Upper lobe of left lung (tissue), 6 donors: Measurements from ENCODE around the gene AGBL1. TPM values are rescaled to one million over a fixed set of nuclear protein-coding genes. Genes with fewer than 3 reads are reported as not detected.

ENCODE experiments used
- ATAC-seq, 2 donors: fragments of 200-7000 bp; cut with Tn5 transposase; one replicate each; pipeline ENCODE4 v1.9.1; 2022; ENCODE audit warnings: mild to moderate bottlenecking in 2 of 2, moderate library complexity in 2 of 2; ENCODE audit not compliant: low FRiP score in 2 of 2
- DNase-seq, 2 donors: peaks; one replicate each; pipeline ENCODE4 v3.0.0-alpha.2; 2019 to 2020
- H3K27ac ChIP-seq, 4 donors: fragments of 200-600 bp; sonication (generic); one replicate each; pipeline ENCODE4 v1.5.1; 2016 to 2019
- H3K27me3 ChIP-seq, 4 donors: fragments of 200-600 bp; sonication (generic); one replicate each; pipeline ENCODE4 v1.5.1; 2017 to 2019
- H3K36me3 ChIP-seq, 4 donors: fragments of 200-600 bp; sonication (generic); one replicate each; pipeline ENCODE4 v1.5.1; 2016 to 2019
- H3K4me1 ChIP-seq, 4 donors: fragments of 200-600 bp; sonication (generic); one replicate each; pipeline ENCODE4 v1.5.1; 2018 to 2019
- H3K4me3 ChIP-seq, 4 donors: fragments of 200-600 bp; sonication (generic); one replicate each; pipeline ENCODE4 v1.5.1; 2017 to 2019; ENCODE audit warnings: mild to moderate bottlenecking in 2 of 4, moderate library complexity in 1 of 4
- H3K9me3 ChIP-seq, 4 donors: fragments of 200-600 bp; sonication (generic); one replicate each; pipeline ENCODE4 v1.5.1; 2018 to 2019
- CTCF ChIP-seq, 6 experiments: fragments of 450-650 bp in 4 of 6; fragments of 200-600 bp in 2 of 6; sonication (generic) in 2 of 6; IDR thresholded peaks; one replicate each; pipeline ENCODE4 v1.5.1; 2016 to 2019; ENCODE audit warnings: antibody characterized with exemption in 6 of 6
- EP300 ChIP-seq, 4 donors: sonication (generic); formaldehyde crosslinking; IDR thresholded peaks; one replicate each; pipeline ENCODE4 v1.5.1; 2017; ENCODE audit warnings: antibody characterized with exemption in 4 of 4, control low read depth in 2 of 4
- POLR2A ChIP-seq, 4 donors: fragments of 450-650 bp; IDR thresholded peaks; one replicate each; pipeline ENCODE4 v1.5.1; 2016 to 2017; ENCODE audit warnings: antibody characterized with exemption in 4 of 4, mild to moderate bottlenecking in 2 of 4
- POLR2AphosphoS5 ChIP-seq, 2 donors: sonication (generic); formaldehyde crosslinking; IDR thresholded peaks; one replicate each; pipeline ENCODE4 v1.5.1; 2017; ENCODE audit warnings: antibody characterized with exemption in 2 of 2
- WGBS, 2 donors: methylation state at CpG; one replicate each; pipeline ENCODE4 v1.1.5; 2017 to 2018; 5-methylcytosine and 5-hydroxymethylcytosine counted together
- total RNA-seq, 6 donors: library from RNA; depleted of rRNA in 4 of 6; stranded (reverse); fragments of >200 nt in 4 of 6; gene quantifications; one replicate each; pipeline versions ENCODE4 v1.1.0 to v1.2.1, GENCODE V29; 2016 to 2021
- donor health status: DM: no; HTN: no; CAD: no; lungs with moderate emphysema.
- donor health status: DM: no; HTN: yes; CAD: no; lungs with severe emphysema.

The AGBL1 gene
- total RNA-seq, 6 donors from 2014 or later, result 3.1 to 23.0 (median 14.5) TPM

GRCh38 chr15:86163816-86164215 is 84.1 kb downstream of the AGBL1 start:
- 62% methylated on average over 2 of the region's 2 CpGs for WGBS, 2 donors
- ATAC-seq, result peak in 1 of 2 donors; percentile 4

GRCh38 chr15:86164232-86164898 is 84.7 kb downstream of the AGBL1 start:
- Histone ChIP-seq H3K36me3 (no peaks in the 10 kb centered on the region), H3K27ac (no peak overlapping the region), H3K27me3 (no peaks in the 10 kb centered on the region), H3K4me3 (no peak overlapping the region), H3K9me3 (no peaks in the 10 kb centered on the region), H3K4me1 (no peaks in the 10 kb centered on the region)
- TF ChIP-seq POLR2A (IDR thresholded peaks at IDR 0.05), result no peak
- no peak for TF ChIP-seq CTCF (IDR thresholded peaks at IDR 0.05)
- TF ChIP-seq EP300 (IDR thresholded peaks at IDR 0.05), result no peak
- TF ChIP-seq POLR2AphosphoS5 (IDR thresholded peaks at IDR 0.05), result no peak
- ATAC-seq, result peak in 1 of 2 donors; percentile 84
- no peak for DNase-seq
- WGBS, 2 donors, result 50 to 53% methylated on average over 8 of the region's 8 CpGs

More at GRCh38 chr15:86163816-86164215, 84.1 kb downstream of the AGBL1 start:
- no peak overlapping the region for H3K27ac ChIP-seq
- H3K9me3 ChIP-seq, result no peaks in the 10 kb centered on the region
- TF ChIP-seq CTCF (IDR thresholded peaks at IDR 0.05), result no peak
- no peak for TF ChIP-seq POLR2AphosphoS5 (IDR thresholded peaks at IDR 0.05)
- no peak for TF ChIP-seq POLR2A (IDR thresholded peaks at IDR 0.05)
- no peak for TF ChIP-seq EP300 (IDR thresholded peaks at IDR 0.05)
- no peaks in the 10 kb centered on the region for H3K27me3 ChIP-seq
- H3K36me3 ChIP-seq, result no peaks in the 10 kb centered on the region
- no peak overlapping the region for H3K4me3 ChIP-seq
- no peak for DNase-seq
- H3K4me1 ChIP-seq, result no peaks in the 10 kb centered on the region

GRCh38 chr15:86165265-86166211 is 85.9 kb downstream of the AGBL1 start:
- WGBS, 2 donors, result 73 to 84% methylated on average over 5 of the region's 5 CpGs
- Histone ChIP-seq H3K27me3 (no peaks in the 10 kb centered on the region), H3K27ac (no peak overlapping the region), H3K4me3 (no peak overlapping the region), H3K9me3 (no peaks in the 10 kb centered on the region), H3K4me1 (no peaks in the 10 kb centered on the region), H3K36me3 (no peaks in the 10 kb centered on the region)
- peak in 1 of 2 donors; percentile 71 for ATAC-seq
- DNase-seq, result no peak
- TF ChIP-seq POLR2AphosphoS5 (IDR thresholded peaks at IDR 0.05) (no peak), CTCF (IDR thresholded peaks at IDR 0.05) (no peak), EP300 (IDR thresholded peaks at IDR 0.05) (no peak), POLR2A (IDR thresholded peaks at IDR 0.05) (no peak)

- H3K9me3 ChIP-seq, result no peaks in the 10 kb centered on the region
- H3K4me1 ChIP-seq, result no peaks in the 10 kb centered on the region
- H3K27ac ChIP-seq, result no peak overlapping the region
- ATAC-seq, result no peak
- TF ChIP-seq POLR2A (IDR thresholded peaks at IDR 0.05) (no peak), POLR2AphosphoS5 (IDR thresholded peaks at IDR 0.05) (no peak), CTCF (IDR thresholded peaks at IDR 0.05) (no peak), EP300 (IDR thresholded peaks at IDR 0.05) (no peak)
- H3K27me3 ChIP-seq, result no peaks in the 10 kb centered on the region
- no peaks in the 10 kb centered on the region for H3K36me3 ChIP-seq
- DNase-seq, result no peak
- no peak overlapping the region for H3K4me3 ChIP-seq
Observed at GRCh38 chr15:86167841-86168240, 88.2 kb downstream of the AGBL1 start.
